HG02759 (cell line): Measurements from ENCODE around the gene PIK3R6.
"Not testable (repeated sequence)": the region's sequence is repeated elsewhere in the genome, so short reads cannot be mapped to it uniquely, and the experiment has no call there.

Experiments
- ATAC-seq: cut with Tn5 transposase; IDR thresholded peaks from one replicate; pipeline ENCODE4 v1.9.1; 2021; ENCODE audit warnings: mild to moderate bottlenecking, moderate library complexity; ENCODE audit not compliant: unreplicated experiment

Gene PIK3R6

DNA sequence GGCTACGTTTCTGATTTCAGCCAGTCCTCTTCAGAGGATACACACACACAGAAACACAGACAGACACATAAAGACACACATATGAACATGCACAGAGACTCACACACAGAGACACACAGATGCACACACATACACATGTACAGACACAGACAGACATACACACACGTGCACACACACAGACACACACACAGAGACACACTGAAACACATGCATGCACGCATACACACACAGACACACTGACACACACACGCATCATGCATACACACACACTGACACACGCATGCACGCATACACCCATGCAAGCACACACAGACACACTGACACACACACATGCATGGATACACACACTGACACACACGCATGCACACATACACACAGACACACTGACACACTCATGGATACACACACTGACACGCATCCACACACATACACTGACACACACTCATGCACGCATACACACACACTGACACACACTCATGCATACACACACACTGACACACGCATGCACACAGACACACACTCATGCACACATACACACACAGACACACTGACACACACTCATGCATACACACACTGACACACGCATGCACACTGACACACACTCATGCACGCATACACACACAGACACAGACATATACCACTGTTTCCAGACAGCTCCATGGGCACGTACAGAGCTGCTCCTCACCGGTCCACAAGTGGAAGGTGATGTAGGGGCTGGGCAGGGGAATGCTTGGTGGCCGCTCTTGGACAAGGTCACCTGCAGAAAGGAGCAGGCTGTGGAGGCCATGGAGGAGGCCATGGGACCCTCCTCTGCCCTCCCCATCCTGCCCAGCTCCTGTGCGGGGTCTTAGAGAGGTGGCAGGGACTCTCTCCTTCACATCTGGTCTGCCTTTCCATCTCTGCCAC is 38.2 kb downstream of the PIK3R6 start:
- ATAC-seq, result no peak

DNA sequence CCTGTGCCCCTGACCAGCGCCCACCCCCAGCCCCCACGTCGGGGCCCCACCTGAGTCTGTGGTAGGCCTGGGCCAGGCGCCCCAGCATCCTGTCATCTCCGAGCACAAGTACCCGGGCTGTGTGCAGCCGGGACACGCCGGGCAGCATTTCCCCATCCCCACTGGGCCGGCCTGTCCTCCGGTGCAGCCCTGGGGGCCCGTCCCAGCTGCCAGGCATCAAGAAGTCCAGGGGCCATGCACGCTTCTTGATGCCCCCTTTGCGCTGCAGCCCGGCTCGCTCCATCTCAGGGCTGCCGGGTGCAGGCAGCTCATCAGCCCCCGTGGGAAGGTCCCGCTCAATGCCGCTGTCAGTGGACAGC is 39.0 kb downstream of the PIK3R6 start:
- no peak for ATAC-seq

DNA sequence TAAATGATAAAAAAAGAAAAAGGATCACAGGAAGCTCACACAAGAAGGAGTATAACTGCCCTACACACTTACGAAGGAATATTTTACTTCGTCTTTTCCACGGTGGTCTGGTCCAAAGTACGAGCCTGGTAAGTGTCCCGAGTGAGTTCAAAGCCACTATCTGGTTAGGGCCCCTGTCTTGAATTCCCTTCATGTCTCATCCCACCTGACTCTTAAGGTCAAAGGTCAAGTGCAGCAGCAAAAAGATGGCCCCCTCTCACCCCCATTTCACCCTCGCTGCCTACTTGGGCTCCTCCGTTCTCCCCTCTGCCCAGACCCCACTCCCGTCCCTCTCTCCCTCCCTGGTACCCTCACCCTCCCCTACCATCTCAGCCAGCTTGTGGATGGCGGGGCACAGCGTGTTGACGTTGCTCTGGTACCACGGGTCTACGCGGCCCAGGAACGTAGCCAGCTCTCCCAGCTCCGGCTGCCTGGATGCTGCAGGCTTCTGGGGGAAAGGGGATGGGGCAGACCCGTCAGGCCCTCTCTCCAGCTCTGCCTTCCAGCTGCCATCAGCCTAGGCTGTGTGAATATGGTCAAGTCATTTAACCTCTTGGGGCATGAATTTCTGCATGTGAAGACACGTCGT is 40.6 kb downstream of the PIK3R6 start:
- ATAC-seq, result no peak

DNA sequence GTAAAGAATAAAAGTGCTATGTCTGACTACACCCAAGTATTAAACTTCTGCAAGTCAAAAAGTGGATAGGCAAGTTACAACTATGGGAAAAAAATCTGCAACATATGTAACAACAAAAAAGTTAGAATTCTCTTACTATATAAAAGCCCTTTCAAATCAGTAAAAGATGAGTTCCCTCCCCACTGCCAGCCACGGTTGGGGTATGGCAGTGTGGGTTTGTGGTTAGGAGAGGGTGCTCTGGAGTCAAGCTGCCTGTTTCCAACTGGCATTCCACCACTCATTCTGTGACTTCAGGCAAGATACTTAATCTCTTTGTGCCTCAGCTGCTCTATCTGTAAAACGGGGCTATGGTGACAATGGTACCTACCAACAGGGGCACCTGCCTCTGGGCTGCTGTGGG is 41.7 kb downstream of the PIK3R6 start:
- ATAC-seq, result no peak

DNA sequence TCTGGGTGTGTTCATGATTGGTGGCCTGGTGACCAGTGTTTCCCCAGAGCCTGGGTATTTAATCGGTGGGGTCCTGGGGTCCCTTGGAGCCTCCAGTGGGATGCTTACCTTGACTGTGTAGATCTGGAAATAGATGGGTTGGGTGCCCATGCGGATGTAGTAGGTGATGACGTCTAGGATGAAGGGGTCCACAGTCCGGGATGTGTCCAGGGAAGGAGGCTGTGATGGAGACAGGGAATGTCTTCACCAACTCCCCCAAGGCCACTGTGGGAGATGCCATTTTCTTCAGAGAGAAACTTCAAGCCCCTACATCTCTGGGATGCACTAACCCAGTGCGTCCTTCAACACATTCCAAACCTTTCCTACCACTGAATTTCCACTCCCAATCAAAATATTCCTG is 44.2 kb downstream of the PIK3R6 start:
- ATAC-seq, result no peak

DNA sequence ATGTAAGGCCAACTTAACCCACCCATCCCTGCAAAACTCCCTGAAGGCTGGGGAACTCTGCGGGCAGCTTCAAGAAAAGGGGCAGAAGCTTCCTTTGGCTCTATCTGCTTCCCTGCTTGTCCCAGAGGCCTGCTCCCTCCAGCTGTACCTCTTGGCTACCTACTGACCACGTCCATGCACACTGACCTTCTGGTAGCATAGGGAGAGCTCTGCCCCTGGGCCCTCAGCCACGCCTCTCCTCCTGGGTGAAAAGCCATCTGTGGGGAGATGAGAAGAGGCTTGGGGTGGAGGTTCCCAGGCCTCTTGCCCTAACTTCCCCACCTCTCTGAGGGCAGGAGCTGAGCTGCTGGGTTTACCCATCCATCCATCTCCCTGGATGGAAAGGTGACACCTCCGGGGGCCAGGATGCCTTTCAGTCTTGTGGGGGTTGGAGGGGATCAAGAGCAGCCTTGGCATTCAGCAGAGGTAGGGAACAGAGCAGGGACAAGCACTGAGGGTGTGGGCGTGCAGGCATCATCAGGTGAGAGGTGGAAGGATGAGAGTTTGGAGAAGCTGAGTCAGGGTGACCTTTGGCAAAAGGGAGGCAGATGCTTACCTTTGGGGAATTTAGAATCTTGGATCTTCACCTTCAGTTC is 45.0 kb downstream of the PIK3R6 start:
- ATAC-seq, result no peak

DNA sequence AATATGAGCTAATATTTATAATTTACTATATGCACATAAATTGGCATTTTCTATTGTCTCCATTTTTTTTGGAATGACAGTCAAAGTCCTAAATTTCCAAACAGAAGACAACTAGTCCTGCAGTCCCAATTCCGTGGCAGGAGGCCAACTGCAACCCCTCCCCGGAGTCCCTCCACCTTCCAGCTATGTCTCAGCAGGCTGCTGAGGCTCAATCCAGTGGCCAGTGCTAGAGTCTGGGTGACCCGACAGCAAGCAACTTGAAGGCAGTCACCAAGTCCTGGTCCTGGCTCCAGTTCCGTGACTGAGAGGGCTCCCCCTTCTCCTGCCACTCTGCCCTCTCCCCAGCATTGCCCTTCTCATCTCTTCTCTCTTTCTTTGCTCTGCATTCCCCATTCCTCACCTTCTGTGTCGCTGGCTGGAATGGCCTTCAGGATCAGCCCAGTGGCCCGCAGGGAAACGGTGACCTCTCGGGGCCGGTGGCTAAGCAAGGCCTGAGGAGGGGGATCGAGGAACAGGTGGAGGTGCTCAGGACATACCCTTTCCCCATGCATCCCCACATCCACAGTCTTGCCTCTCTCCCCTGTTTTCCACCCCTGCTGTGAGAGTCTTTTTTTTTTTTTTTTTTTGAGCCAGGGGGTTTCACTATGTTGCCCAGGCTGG is 45.9 kb downstream of the PIK3R6 start:
- ATAC-seq, result no peak

DNA sequence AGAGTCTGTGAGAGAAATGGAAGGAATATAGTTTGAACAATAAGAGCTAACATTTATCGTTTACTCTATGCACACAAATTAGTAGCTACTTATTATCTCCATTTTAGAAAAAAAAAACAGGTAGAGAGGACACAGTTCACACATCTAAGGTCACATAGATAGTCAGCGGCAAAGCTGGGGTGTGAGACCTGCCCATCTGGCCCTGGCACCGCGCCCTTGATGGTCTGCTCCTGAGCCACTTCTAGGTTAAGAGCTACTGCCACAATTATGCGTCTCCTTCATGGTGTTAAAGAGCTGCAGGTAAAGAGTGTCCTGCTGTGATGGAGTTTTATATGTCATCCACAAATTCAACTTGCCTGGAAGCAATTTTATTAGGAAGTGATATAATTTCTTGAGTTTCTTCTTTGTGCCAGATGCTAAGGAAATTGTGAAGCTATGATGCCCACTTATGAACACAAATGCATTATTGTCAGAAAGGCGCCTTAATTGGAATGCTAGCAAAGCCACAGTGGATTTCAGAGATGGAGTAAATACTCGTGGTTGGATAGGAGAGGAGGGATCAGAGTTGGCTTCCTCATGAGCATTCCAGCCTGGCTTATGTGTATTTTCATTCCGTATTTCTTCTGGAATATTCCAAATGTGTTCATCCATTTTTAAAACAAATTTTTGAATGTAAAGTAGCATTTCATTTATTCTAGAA is 47.0 kb downstream of the PIK3R6 start:
- ATAC-seq, result no peak

DNA sequence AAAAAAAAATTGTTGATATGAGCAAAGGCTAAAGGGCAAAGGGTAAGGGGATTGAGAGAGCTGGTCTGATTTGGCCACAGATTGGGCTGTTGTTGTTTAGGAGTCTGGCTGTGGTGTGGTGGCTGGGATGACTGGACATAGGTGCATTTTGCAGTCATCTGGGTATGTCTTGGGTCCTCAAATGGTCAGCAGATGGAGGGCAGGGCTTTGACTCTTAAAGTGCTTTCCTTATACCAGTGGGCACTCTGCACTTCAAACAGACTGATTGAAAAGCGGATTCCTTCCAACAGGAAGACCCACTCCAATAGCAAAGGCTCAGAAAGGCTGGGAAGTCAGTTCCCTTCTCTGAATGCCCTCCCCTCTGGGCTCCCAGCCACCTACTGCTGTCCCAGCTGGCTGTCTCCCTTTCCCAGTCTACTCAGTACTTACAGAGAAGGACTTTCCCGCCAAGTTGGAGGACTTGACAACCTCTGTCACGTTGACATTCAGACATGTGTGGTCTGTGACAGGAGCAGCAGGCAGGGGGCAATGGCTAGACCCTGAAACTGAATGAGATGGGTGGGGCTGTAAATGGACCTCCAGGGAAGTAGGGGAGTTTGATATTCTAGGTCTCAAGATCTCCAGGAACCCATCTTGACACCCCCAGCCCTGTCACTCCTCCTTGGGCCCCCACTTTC is 48.7 kb downstream of the PIK3R6 start:
- ATAC-seq, result no peak

DNA sequence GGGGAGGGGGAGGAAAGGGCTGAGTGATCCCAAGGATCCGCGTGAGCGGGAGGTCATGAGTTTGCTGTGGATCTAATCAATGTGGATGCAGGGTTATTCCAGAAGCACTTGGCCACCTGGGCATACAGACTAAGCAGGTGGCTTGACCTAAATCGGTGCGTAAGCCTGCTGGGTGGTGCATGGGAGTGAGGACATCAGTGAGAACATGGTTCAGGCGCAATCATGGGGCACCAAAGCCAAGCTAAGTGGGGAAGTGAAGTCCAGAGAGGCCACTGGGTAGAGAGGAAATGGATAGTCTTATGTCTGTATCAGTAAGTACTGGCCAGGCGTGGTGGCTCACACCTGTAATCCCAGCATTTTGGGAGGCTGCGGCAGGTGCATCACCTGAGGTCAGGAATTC is 49.4 kb downstream of the PIK3R6 start:
- ATAC-seq, result no peak

DNA sequence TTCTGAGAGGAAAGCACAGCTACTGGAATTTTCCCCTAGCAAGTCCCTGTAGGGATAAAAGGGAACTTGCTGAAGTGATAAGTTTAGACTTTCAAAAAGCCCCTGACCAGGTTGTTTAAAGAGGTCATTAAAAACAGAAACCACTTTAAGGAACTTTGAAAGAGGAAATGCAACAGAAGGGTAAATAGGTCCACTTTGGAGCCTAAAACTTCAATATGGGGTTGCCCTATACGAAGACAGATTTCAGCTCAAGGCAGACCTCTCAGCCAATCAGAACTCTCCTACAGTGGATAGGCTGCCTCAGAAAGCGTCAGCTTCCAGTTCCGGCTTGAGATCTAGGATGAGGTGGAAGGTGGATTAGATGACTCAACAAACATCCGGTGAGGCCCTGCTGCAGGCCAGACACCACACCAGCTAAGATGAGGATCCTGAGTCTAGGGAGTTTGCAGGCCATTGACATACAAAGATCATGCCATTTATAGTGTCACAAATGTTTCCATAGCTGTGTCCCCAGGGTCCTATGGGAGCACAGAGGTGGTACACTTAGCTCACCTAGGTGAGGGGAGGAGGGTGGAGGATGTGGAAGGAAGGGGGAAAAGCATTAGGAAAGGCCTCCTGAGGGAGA is 60.4 kb downstream of the PIK3R6 start:
- peak; percentile 87 for ATAC-seq

DNA sequence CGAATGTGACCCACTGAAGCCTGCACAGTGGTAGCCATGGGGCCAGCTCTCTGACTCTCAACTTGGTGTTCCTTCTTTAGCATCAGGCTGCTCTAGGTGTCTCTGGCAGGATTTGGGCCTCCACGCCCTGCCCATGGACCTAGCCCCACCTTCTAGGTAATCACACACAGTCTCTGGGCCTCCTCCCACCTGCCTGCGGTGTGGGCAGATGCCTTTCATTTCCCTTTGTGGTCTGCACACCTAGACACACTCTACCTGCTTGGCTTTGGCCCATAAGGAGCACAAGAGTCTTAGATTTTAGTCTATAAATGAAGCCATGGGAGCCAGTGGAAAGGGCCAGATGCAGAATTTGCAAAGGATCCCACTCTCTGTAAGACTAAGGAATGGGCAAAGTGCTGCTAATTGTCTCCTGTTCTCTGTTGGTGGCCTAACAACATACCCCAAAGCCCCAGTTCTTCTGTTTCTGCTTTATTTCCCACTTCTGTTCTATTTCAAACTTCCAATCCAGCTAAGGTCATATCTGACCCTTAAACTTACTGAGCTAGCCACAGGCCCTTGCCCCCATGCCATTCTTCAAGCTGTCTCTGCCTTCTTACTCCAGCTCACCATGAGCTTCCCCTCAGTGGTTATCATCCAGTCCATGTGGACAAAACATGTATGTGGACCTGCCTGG is 61.1 kb downstream of the PIK3R6 start:
- peak; percentile 14 for ATAC-seq

DNA sequence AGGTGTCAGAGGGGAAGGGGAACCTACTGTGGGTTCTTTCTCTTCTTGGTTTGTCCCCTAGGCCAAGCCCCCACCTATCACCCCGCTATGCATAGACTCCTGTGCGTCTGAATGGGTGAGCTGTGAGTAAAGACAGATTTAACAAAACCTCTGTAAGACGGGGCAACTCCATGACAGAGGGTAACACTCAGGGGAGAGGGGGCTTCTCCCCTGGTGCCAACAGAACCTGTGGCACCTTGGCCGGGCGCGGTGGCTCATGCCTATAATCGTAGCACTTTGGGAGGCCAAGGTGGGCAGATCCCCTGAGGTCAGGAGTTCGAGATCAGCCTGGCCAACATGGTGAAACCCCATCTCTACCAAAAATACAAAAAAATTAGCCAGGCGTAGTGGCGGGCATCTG is 62.1 kb downstream of the PIK3R6 start:
- ATAC-seq, result not testable (repeated sequence)

DNA sequence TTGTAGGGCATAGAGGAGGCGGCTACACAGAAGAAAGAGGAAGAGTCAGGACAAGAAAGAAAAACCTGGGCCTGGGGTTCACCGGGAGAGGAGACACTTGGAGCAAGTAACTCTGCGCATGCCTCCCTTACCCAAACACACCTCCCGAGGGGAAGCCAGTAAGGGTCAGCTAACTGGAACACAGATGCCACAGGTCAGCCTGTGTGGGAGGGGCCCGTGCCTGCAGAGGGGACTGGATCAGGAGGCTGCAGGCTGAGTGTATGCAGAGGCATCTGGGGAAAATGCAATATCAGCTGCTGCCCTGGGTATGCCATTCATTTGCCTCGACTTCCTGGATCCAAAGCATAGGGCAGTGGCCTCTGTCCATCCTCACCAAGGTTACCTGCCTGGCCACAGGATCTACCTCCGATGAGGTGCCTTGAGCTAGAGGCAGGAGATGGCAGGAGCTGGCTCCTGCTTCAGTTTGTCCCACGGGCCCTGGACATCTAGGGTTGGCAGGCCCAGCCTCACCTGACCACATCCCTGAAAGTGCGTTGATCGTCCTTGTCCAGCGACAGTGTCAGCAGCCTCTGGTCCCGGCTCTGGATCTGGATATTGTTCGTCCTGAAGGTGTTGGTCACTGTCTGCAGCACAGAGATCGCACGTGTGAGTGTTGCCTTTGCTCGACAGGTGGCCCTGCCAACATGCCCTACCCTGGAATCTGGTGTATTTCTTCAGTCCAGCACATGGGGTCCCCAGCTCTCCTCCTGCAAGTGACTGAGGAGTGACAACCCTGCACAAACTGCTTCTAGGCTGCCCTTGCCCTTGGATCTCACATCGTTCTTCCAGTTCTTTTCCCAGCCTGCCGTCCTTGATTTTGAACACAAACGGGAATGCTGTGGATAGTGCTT is 63.7 kb downstream of the PIK3R6 start:
- no peak for ATAC-seq

DNA sequence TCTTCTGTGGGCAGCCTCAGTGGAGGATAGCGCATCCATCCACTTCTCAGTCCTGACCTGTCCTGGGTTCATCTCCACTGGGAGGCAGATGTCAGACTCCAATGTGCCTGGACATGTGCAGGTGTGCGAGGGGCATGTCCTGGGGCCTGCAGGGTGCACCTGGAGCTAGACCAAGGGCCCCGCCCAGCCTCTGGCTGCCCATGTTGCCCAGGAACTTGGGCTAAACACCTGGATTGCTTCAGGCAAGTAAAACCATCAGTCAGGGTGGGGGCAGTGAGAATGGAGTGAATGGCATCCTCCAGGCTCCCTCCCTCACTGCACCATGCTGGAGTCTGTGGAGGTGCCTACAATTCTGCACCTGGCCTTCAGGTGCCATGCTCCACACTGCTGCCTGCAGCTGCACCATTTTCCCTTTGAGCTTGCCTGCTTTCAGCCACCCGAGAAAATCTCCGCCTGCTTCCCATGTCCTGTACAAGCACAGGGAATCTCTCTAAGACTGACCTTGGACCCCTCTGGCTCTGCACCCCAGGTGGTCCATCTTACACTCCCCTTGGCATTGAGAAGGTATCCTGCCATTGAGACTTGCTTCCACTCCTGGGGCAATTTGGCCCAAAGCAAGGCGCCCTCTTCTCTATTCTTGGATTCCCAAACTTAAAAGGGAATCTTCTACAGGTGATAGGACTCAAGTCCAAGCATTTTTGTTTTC is 66.2 kb downstream of the PIK3R6 start:
- ATAC-seq, result no peak

DNA sequence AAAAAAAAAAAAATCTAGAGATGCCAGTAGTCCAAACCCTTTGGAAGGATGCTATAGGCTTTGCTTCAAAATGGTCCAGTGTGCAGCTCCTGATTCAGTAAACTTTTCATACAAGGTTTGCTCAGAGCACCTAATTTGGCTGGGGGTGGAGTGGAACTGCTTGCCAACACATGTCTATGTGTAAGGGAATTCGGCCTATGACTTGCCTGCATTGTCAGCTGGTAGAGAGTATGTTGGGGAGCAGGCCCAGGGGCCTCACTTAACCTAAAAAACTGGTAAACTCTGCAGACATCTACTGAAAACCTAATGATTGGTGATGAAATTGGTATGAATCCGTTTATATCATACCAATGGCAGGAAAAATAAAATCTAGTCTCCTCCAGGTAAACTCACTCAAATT is 66.8 kb downstream of the PIK3R6 start:
- ATAC-seq, result no peak

DNA sequence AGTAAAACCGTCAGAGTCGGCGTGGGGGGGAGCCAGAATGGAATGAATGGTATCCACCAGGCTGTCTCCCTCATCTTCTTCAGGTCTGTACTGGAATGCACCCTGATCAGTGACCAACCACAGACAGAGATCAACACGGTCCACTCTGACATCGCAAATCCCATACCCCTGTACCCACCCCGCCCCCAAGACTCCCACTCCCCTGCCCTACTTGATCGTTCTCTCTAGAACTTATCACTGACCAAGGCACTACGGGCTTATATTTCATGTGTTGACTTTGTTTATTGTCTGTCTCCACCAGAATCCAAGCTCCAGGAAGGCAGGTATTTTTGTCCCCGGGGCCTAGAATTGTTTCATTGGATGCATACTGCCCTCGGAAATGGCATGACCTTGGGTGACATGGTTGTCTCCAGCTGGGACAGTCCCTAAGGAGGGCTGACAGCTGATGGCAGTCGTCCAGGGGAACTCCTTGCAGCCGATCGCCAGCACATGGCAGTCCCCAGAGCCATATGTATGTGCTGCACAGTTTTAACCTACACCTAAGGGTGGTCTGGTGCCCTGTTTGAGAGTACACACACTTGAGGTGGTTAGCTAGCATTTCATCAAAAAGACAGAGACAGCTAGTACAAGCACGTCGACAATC is 67.8 kb downstream of the PIK3R6 start:
- no peak for ATAC-seq
